Trophoblast cell (in vitro differentiated cells and primary cell): ENCODE results near the gene ERMN. TPM values are rescaled to one million over a fixed set of nuclear protein-coding genes. Genes with fewer than 3 reads are reported as not detected.
"Not testable (repeated sequence)": the region's sequence is repeated elsewhere in the genome, so short reads cannot be mapped to it uniquely, and the experiment has no call there.

Experiments used
- DNase-seq, 2 donors: peaks; one replicate each; pipeline ENCODE4 v3.0.0-alpha.2; 2016
- H2AFZ ChIP-seq: 2 replicates; pipeline ENCODE4 v1.6.1; 2013; ENCODE audit warnings: low read length, moderate library complexity, mild to moderate bottlenecking; ENCODE audit not compliant: insufficient read depth, poor library complexity
- H2AK5ac ChIP-seq: 2 replicates; pipeline ENCODE4 v1.6.1; 2013; ENCODE audit warnings: mild to moderate bottlenecking, low read length
- H2BK120ac ChIP-seq: 2 replicates; pipeline ENCODE4 v1.6.1; 2013; ENCODE audit warnings: low read length, mild to moderate bottlenecking, moderate library complexity; ENCODE audit not compliant: insufficient read depth, poor library complexity
- H2BK12ac ChIP-seq: 2 replicates; pipeline ENCODE4 v1.6.1; 2013; ENCODE audit warnings: mild to moderate bottlenecking, low read length, moderate library complexity
- H2BK5ac ChIP-seq: 2 replicates; pipeline ENCODE4 v1.6.1; 2013; ENCODE audit warnings: low read length, low read depth, moderate library complexity, mild to moderate bottlenecking; ENCODE audit not compliant: poor library complexity
- H3K14ac ChIP-seq: 2 replicates; pipeline ENCODE4 v1.6.1; 2013; ENCODE audit warnings: mild to moderate bottlenecking, low read length
- H3K18ac ChIP-seq: 2 replicates; pipeline ENCODE4 v1.6.1; 2013; ENCODE audit warnings: mild to moderate bottlenecking, low read length
- H3K23ac ChIP-seq: 2 replicates; pipeline ENCODE4 v1.6.1; 2013; ENCODE audit warnings: low read length
- H3K27ac ChIP-seq: 2 replicates; pipeline ENCODE4 v1.5.1; 2013; ENCODE audit warnings: low read depth, mild to moderate bottlenecking, inconsistent platforms, low read length, moderate library complexity
- H3K27me3 ChIP-seq: 2 replicates; pipeline ENCODE4 v1.6.1; 2013; ENCODE audit warnings: inconsistent platforms, mild to moderate bottlenecking, low read length, moderate library complexity; ENCODE audit not compliant: insufficient read depth
- H3K36me3 ChIP-seq, 2 experiments: 1 replicate in 1 of 2; 2 replicates in 1 of 2; pipeline ENCODE4 v1.6.1; 2013; ENCODE audit warnings: low read length in 2 of 2, mild to moderate bottlenecking in 2 of 2, moderate library complexity in 1 of 2; ENCODE audit not compliant: insufficient read depth in 2 of 2, control insufficient read depth in 1 of 2
- H3K4ac ChIP-seq: 2 replicates; pipeline ENCODE4 v1.6.1; 2013; ENCODE audit warnings: low read depth, mild to moderate bottlenecking, low read length, moderate library complexity
- H3K4me1 ChIP-seq, 2 experiments: 1 replicate in 1 of 2; 2 replicates in 1 of 2; pipeline ENCODE4 v1.6.1; 2013; ENCODE audit warnings: low read length in 2 of 2, mild to moderate bottlenecking in 2 of 2, moderate library complexity in 1 of 2; ENCODE audit not compliant: insufficient read depth in 2 of 2, control insufficient read depth in 1 of 2
- H3K4me2 ChIP-seq: 2 replicates; pipeline ENCODE4 v1.6.1; 2013; ENCODE audit warnings: inconsistent platforms, mild to moderate bottlenecking, low read length, moderate library complexity
- H3K4me3 ChIP-seq: 2 replicates; pipeline ENCODE4 v1.5.1; 2013; ENCODE audit warnings: mild to moderate bottlenecking, low read depth, low read length, inconsistent platforms
- H3K79me1 ChIP-seq: one replicate; pipeline ENCODE4 v1.6.1; 2013; ENCODE audit warnings: low read length
- H3K79me2 ChIP-seq: 2 replicates; pipeline ENCODE4 v1.6.1; 2013; ENCODE audit warnings: low read length, mild to moderate bottlenecking; ENCODE audit not compliant: control insufficient read depth, insufficient read depth, poor library complexity
- H3K9ac ChIP-seq: 2 replicates; pipeline ENCODE4 v1.6.1; 2013; ENCODE audit warnings: mild to moderate bottlenecking, low read length
- H3K9me3 ChIP-seq: 2 replicates; pipeline ENCODE4 v1.6.1; 2013; ENCODE audit warnings: low read depth, mild to moderate bottlenecking, control low read depth, inconsistent platforms, low read length; ENCODE audit not compliant: insufficient read depth
- H4K12ac ChIP-seq: 2 replicates; pipeline ENCODE4 v1.6.1; 2013; ENCODE audit warnings: low read depth, mild to moderate bottlenecking, low read length, moderate library complexity
- H4K8ac ChIP-seq: 2 replicates; pipeline ENCODE4 v1.6.1; 2013; ENCODE audit warnings: low read depth, mild to moderate bottlenecking, low read length, moderate library complexity
- H4K91ac ChIP-seq: one replicate; pipeline ENCODE4 v1.6.1; 2013; ENCODE audit warnings: low read depth, mild to moderate bottlenecking, low read length, moderate library complexity
- WGBS: extraction: QIAGEN DNeasy Blood & Tissue Kit; methylation state at CpG from one replicate; pipeline ENCODE4 v1.1.7; 2013; ENCODE audit warnings: missing lambda C conversion rate; ENCODE audit not compliant: insufficient read length, insufficient coverage; ENCODE audit errors: extremely low coverage; 5-methylcytosine and 5-hydroxymethylcytosine counted together
- polyA plus RNA-seq: library from polyadenylated mRNA; stranded (reverse); fragments of 200-250 nt; gene quantifications from 2 replicates; pipeline ENCODE4 v1.2.3, GENCODE V29; 2013

Gene ERMN, protein sequence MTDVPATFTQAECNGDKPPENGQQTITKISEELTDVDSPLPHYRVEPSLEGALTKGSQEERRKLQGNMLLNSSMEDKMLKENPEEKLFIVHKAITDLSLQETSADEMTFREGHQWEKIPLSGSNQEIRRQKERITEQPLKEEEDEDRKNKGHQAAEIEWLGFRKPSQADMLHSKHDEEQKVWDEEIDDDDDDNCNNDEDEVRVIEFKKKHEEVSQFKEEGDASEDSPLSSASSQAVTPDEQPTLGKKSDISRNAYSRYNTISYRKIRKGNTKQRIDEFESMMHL
- polyA plus RNA-seq, result not detected in 2 replicates

DNA sequence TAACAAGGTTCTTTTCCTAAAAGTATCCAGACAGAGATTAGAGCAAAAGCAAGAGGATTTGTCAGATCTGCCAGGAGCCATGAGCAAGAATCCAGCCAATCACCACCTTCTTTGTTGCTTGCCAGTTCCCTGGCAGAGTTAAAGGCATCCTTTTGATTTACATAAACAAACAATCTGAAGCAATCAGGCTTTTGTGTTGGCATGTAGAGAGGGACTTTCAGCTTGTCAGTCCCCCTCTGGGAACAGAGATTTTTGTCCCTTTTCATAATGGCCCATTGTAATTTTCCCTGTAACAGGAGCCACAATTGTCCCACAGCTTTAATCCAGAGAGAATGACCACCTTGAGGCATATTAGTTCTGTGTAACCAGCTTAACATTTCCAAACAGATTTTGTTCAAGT, at the start of gene ERMN:
Gene ERMN, minus strand, starts transcription at position 39 of the 400 bp plus-strand sequence. CDS start 182 bp downstream, outside the sequence.
- Histone ChIP-seq H3K23ac (no peak within 1 kb of the TSS), H3K79me1 (no peaks in the 10 kb centered on the region)

GRCh38 chr2:157375384-157375783, 49.8 kb upstream of the ERMN start:
- no peak overlapping the region for H2BK120ac ChIP-seq
- no peaks in the 10 kb centered on the region for H3K27me3 ChIP-seq
- WGBS, result no CpG with 5 or more reads among the region's 1 CpG
- H3K79me1 ChIP-seq, result no peaks in the 10 kb centered on the region
- H4K8ac ChIP-seq, result no peak overlapping the region
- H3K4me3 ChIP-seq, result no peak overlapping the region
- H2BK5ac ChIP-seq, result no peak overlapping the region
- no peak for DNase-seq
- no peaks in the 10 kb centered on the region for H3K79me2 ChIP-seq
- H3K18ac ChIP-seq, result no peak overlapping the region
- H3K14ac ChIP-seq, result no peak overlapping the region
- no peak overlapping the region for H4K12ac ChIP-seq
- H3K9ac ChIP-seq, result no peak overlapping the region
- no peak overlapping the region for H2BK12ac ChIP-seq
- H3K4me2 ChIP-seq, result no peak overlapping the region
- H3K4me1 ChIP-seq, result no peaks in the 10 kb centered on the region
- H3K9me3 ChIP-seq, result peaks cover 4% of the 10 kb centered on the region
- H3K27ac ChIP-seq, result no peak overlapping the region
- no peak overlapping the region for H3K23ac ChIP-seq
- H4K91ac ChIP-seq, result no peak overlapping the region
- no peak overlapping the region for H2AK5ac ChIP-seq
- no peak overlapping the region for H2AFZ ChIP-seq
- H3K36me3 ChIP-seq, result no peaks in the 10 kb centered on the region
- no peak overlapping the region for H3K4ac ChIP-seq

More for the DNA sequence above, at the start of gene ERMN:
- Histone ChIP-seq H2BK120ac (no peak within 1 kb of the TSS), H3K9ac (no peak within 1 kb of the TSS), H3K36me3 (no peaks in the 10 kb centered on the region), H3K18ac (no peak within 1 kb of the TSS), H3K79me2 (no peaks in the 10 kb centered on the region), H3K4ac (no peak within 1 kb of the TSS), H3K27me3 (no peaks in the 10 kb centered on the region), H4K12ac (no peak within 1 kb of the TSS), H2AFZ (no peak within 1 kb of the TSS), H3K4me1 (no peaks in the 10 kb centered on the region), H3K4me3 (no peak within 1 kb of the TSS), H2AK5ac (no peak within 1 kb of the TSS), H4K8ac (no peak within 1 kb of the TSS), H3K27ac (no peak within 1 kb of the TSS), H2BK12ac (no peak within 1 kb of the TSS), H2BK5ac (no peak within 1 kb of the TSS), H4K91ac (no peak within 1 kb of the TSS), H3K14ac (no peak within 1 kb of the TSS), H3K4me2 (no peak within 1 kb of the TSS), H3K9me3 (no peaks in the 10 kb centered on the region)
- no peak for DNase-seq

- WGBS, result no CpG with 5 or more reads among the region's 25 CpGs
Measured at GRCh38 chr2:157368508-157368907, 42.9 kb upstream of the ERMN start.

GRCh38 chr2:157367704-157368103, 42.1 kb upstream of the ERMN start:
- Histone ChIP-seq H3K79me1 (no peaks in the 10 kb centered on the region), H3K18ac (no peak overlapping the region), H3K4ac (no peak overlapping the region), H2AFZ (no peak overlapping the region), H3K4me1 (no peaks in the 10 kb centered on the region), H2BK120ac (no peak overlapping the region), H3K23ac (no peak overlapping the region), H3K79me2 (no peaks in the 10 kb centered on the region), H2BK12ac (no peak overlapping the region), H3K14ac (no peak overlapping the region), H4K8ac (no peak overlapping the region), H3K27ac (no peak overlapping the region), H4K12ac (no peak overlapping the region), H3K36me3 (no peaks in the 10 kb centered on the region), H2BK5ac (no peak overlapping the region), H3K4me2 (no peak overlapping the region), H3K4me3 (no peak overlapping the region), H3K9me3 (no peaks in the 10 kb centered on the region), H4K91ac (no peak overlapping the region), H2AK5ac (no peak overlapping the region), H3K27me3 (no peaks in the 10 kb centered on the region), H3K9ac (no peak overlapping the region)
- no peak for DNase-seq
- no CpG with 5 or more reads among the region's 1 CpG for WGBS

More at GRCh38 chr2:157368508-157368907, 42.9 kb upstream of the ERMN start:
- H3K27me3 ChIP-seq, H4K8ac ChIP-seq, H2BK5ac ChIP-seq, H4K91ac ChIP-seq, DNase-seq, H2BK12ac ChIP-seq, H4K12ac ChIP-seq, H3K4ac ChIP-seq, H3K4me2 ChIP-seq, H3K79me1 ChIP-seq, H2AFZ ChIP-seq, H3K18ac ChIP-seq, H3K9me3 ChIP-seq, H3K23ac ChIP-seq, H3K4me1 ChIP-seq, H3K4me3 ChIP-seq, H2AK5ac ChIP-seq, H3K36me3 ChIP-seq, H2BK120ac ChIP-seq, H3K14ac ChIP-seq, H3K27ac ChIP-seq, H3K79me2 ChIP-seq, H3K9ac ChIP-seq: not testable (repeated sequence)
